Stimulated activated naive B cell treated with anti-CD40 and anti-IgM and Interleukin-4, amounts not matched to agents 10 μg/mL and 1 μg/mL and 100 μg/mL, for 72 hours (primary cell): ENCODE data around the gene TRAPPC3.
A peak's percentile ranks its signal among the peaks of the same experiment; 100 is the strongest.

Source experiments
- ATAC-seq, 2 donors: fragments of 150-1000 bp; cut with Tn5 transposase; replicated peaks; 2 replicates each; pipeline ENCODE4 v1.10.0; 2021; ENCODE audit warnings: moderate library complexity in 1 of 2
- DNase-seq: peaks from one replicate; pipeline ENCODE4 v3.0.0; 2021
- H3K27ac Mint-ChIP-seq: one replicate; pipeline ENCODE4 v1.8.0; 2022; ENCODE audit warnings: mild to moderate bottlenecking, mixed read lengths
- H3K27me3 Mint-ChIP-seq, 2 donors: one replicate each; pipeline ENCODE4 v1.8.0; 2022; ENCODE audit warnings: mixed read lengths in 2 of 2
- H3K36me3 Mint-ChIP-seq, 2 donors: one replicate each; pipeline ENCODE4 v1.8.0; 2022; ENCODE audit warnings: mixed read lengths in 2 of 2, mild to moderate bottlenecking in 1 of 2
- H3K4me1 Mint-ChIP-seq, 2 donors: one replicate each; pipeline ENCODE4 v1.8.0; 2022; ENCODE audit warnings: mixed read lengths in 2 of 2, mild to moderate bottlenecking in 1 of 2
- H3K4me3 Mint-ChIP-seq, 2 donors: one replicate each; pipeline ENCODE4 v1.8.0; 2022; ENCODE audit warnings: mild to moderate bottlenecking in 2 of 2, mixed read lengths in 2 of 2, moderate library complexity in 1 of 2
- H3K9me3 Mint-ChIP-seq, 2 donors: one replicate each; pipeline ENCODE4 v1.8.0; 2022; ENCODE audit warnings: mixed read lengths in 2 of 2, mild to moderate bottlenecking in 1 of 2

Gene TRAPPC3

GRCh38 chr1:36172983-36173382 is 23.7 kb upstream of the TRAPPC3 start:
- ATAC-seq (no peak), DNase-seq (no peak)
- Mint-ChIP-seq H3K4me1 (peaks cover 13 to 23% of the 10 kb centered on the region in 2 donors), H3K27ac (no peak overlapping the region), H3K4me3 (no peak overlapping the region), H3K36me3 (peaks cover 36 to 58% of the 10 kb centered on the region in 2 donors), H3K27me3 (no peaks in the 10 kb centered on the region), H3K9me3 (no peaks in the 10 kb centered on the region)

- DNase-seq (no peak), ATAC-seq (no peak)
- Mint-ChIP-seq H3K27ac (no peak overlapping the region), H3K36me3 (peaks cover 36 to 54% of the 10 kb centered on the region in 2 donors), H3K9me3 (no peaks in the 10 kb centered on the region), H3K27me3 (no peaks in the 10 kb centered on the region), H3K4me1 (peaks cover 14 to 25% of the 10 kb centered on the region in 2 donors), H3K4me3 (no peak overlapping the region)
These were observed 22.9 kb upstream of the TRAPPC3 start for GRCh38 chr1:36172017-36172747.

GRCh38 chr1:36170643-36171412 is 21.5 kb upstream of the TRAPPC3 start:
- H3K27ac Mint-ChIP-seq, result no peak overlapping the region

GRCh38 chr1:36168514-36168913 is 19.2 kb upstream of the TRAPPC3 start:
- Mint-ChIP-seq H3K27ac (no peak overlapping the region), H3K4me3 (no peak overlapping the region), H3K4me1 (peaks cover 21 to 29% of the 10 kb centered on the region in 2 donors), H3K36me3 (peaks cover 34 to 48% of the 10 kb centered on the region in 2 donors), H3K27me3 (no peaks in the 10 kb centered on the region), H3K9me3 (no peaks in the 10 kb centered on the region)
- no peak for DNase-seq
- no peak for ATAC-seq

More at GRCh38 chr1:36170643-36171412, 21.5 kb upstream of the TRAPPC3 start:
- H3K36me3 Mint-ChIP-seq, result peaks cover 41 to 60% of the 10 kb centered on the region in 2 donors
- ATAC-seq, result no peak
- no peak overlapping the region for H3K4me3 Mint-ChIP-seq
- H3K9me3 Mint-ChIP-seq, result no peaks in the 10 kb centered on the region
- no peak for DNase-seq
- no peaks in the 10 kb centered on the region for H3K27me3 Mint-ChIP-seq
- H3K4me1 Mint-ChIP-seq, result peaks cover 23 to 34% of the 10 kb centered on the region in 2 donors

GRCh38 chr1:36166938-36167905 is 17.9 kb upstream of the TRAPPC3 start:
- H3K4me1 Mint-ChIP-seq, result peaks cover 27 to 38% of the 10 kb centered on the region in 2 donors
- H3K36me3 Mint-ChIP-seq, result peaks cover 29 to 42% of the 10 kb centered on the region in 2 donors
- no peaks in the 10 kb centered on the region for H3K27me3 Mint-ChIP-seq
- H3K4me3 Mint-ChIP-seq, result no peak overlapping the region
- ATAC-seq (no peak), DNase-seq (no peak)
- H3K9me3 Mint-ChIP-seq, result no peaks in the 10 kb centered on the region
- H3K27ac Mint-ChIP-seq, result no peak overlapping the region

- no peak overlapping the region for H3K4me3 Mint-ChIP-seq
- H3K27ac Mint-ChIP-seq, result no peak overlapping the region
- H3K27me3 Mint-ChIP-seq, result no peaks in the 10 kb centered on the region
- no peak for DNase-seq
- H3K4me1 Mint-ChIP-seq, result peaks cover 36 to 49% of the 10 kb centered on the region in 2 donors
- ATAC-seq, result no peak
- no peaks in the 10 kb centered on the region for H3K9me3 Mint-ChIP-seq
- H3K36me3 Mint-ChIP-seq, result peaks cover 27 to 39% of the 10 kb centered on the region in 2 donors
These were observed 16.9 kb upstream of the TRAPPC3 start for GRCh38 chr1:36166136-36166535.

- no peak for DNase-seq
- Mint-ChIP-seq H3K4me3 (no peak overlapping the region), H3K4me1 (peaks cover 39 to 59% of the 10 kb centered on the region in 2 donors), H3K36me3 (peaks cover 23 to 31% of the 10 kb centered on the region in 2 donors), H3K27ac (no peak overlapping the region), H3K27me3 (no peaks in the 10 kb centered on the region), H3K9me3 (no peaks in the 10 kb centered on the region)
- ATAC-seq, result no peak
These were observed 15.9 kb upstream of the TRAPPC3 start for GRCh38 chr1:36165145-36165544.

GRCh38 chr1:36164361-36164760 is 15.1 kb upstream of the TRAPPC3 start:
- Mint-ChIP-seq H3K9me3 (no peaks in the 10 kb centered on the region), H3K4me3 (peak overlapping the region in 1 of 2 donors; percentile 5), H3K27me3 (no peaks in the 10 kb centered on the region), H3K4me1 (peaks cover 45 to 66% of the 10 kb centered on the region in 2 donors), H3K27ac (peak overlapping the region; percentile 44), H3K36me3 (peaks cover 20 to 33% of the 10 kb centered on the region in 2 donors)
- ATAC-seq (no peak), DNase-seq (no peak)

- no peak overlapping the region for H3K4me3 Mint-ChIP-seq
- H3K4me1 Mint-ChIP-seq, result peaks cover 49 to 69% of the 10 kb centered on the region in 2 donors
- H3K27ac Mint-ChIP-seq, result no peak overlapping the region
- H3K36me3 Mint-ChIP-seq, result peaks cover 19 to 36% of the 10 kb centered on the region in 2 donors
- H3K27me3 Mint-ChIP-seq, result no peaks in the 10 kb centered on the region
- no peak for DNase-seq
- no peak for ATAC-seq
- H3K9me3 Mint-ChIP-seq, result no peaks in the 10 kb centered on the region
These were observed 14.1 kb upstream of the TRAPPC3 start for GRCh38 chr1:36163426-36163825.

- Mint-ChIP-seq H3K36me3 (peaks cover 22 to 39% of the 10 kb centered on the region in 2 donors), H3K27me3 (no peaks in the 10 kb centered on the region), H3K9me3 (no peaks in the 10 kb centered on the region), H3K4me1 (peaks cover 53 to 73% of the 10 kb centered on the region in 2 donors), H3K27ac (peak overlapping the region; percentile 98), H3K4me3 (peak overlapping the region in 1 of 2 donors; percentile 87)
- DNase-seq (no peak), ATAC-seq (no peak)
These were observed 13.5 kb upstream of the TRAPPC3 start for GRCh38 chr1:36162680-36163239.

- Mint-ChIP-seq H3K9me3 (no peaks in the 10 kb centered on the region), H3K4me1 (peaks cover 55 to 76% of the 10 kb centered on the region in 2 donors), H3K27me3 (no peaks in the 10 kb centered on the region), H3K27ac (peak overlapping the region; percentile 98), H3K4me3 (peak overlapping the region; percentile 81 to 87), H3K36me3 (peaks cover 18 to 39% of the 10 kb centered on the region in 2 donors)
- DNase-seq (peak; percentile 79), ATAC-seq (peak; percentile 88 to 89)
These were observed 12.6 kb upstream of the TRAPPC3 start for GRCh38 chr1:36161641-36162531.

GRCh38 chr1:36160949-36161485 is 11.7 kb upstream of the TRAPPC3 start:
- H3K4me3 Mint-ChIP-seq, result peak overlapping the region; percentile 81 to 87
- DNase-seq (peak; percentile 48), ATAC-seq (peak; percentile 49 to 51)
- no peaks in the 10 kb centered on the region for H3K27me3 Mint-ChIP-seq
- H3K4me1 Mint-ChIP-seq, result peaks cover 50 to 74% of the 10 kb centered on the region in 2 donors
- H3K36me3 Mint-ChIP-seq, result peaks cover 16 to 35% of the 10 kb centered on the region in 2 donors
- H3K9me3 Mint-ChIP-seq, result no peaks in the 10 kb centered on the region
- H3K27ac Mint-ChIP-seq, result peak overlapping the region; percentile 98
